ENCODE data around the gene SERP2.
"Not testable (repeated sequence)": the region's sequence is repeated elsewhere in the genome, so short reads cannot be mapped to it uniquely, and the experiment has no call there.

Gene SERP2

GRCh38 chr13:44373601-44374347 is at the start of gene SERP2:
Gene SERP2 (plus strand): TSS chr13:44373824. CDS start chr13:44374026, 202 bp downstream.
- H3K4me3 ChIP-seq (ENCODE audit: low read depth, low read length) = peak within 1 kb of the TSS; percentile 41

GRCh38 chr13:44326961-44327360 is 46.7 kb upstream of the SERP2 start:
- no peak overlapping the region for H3K4me3 ChIP-seq (ENCODE audit: low read depth, low read length)

- H3K4me3 ChIP-seq (ENCODE audit: low read depth, low read length) = not testable (repeated sequence)
Measured at GRCh38 chr13:44329041-44329440, 44.6 kb upstream of the SERP2 start.

- no peak overlapping the region for H3K4me3 ChIP-seq (ENCODE audit: low read depth, low read length)
Measured at GRCh38 chr13:44329909-44330545, 43.6 kb upstream of the SERP2 start.

- no peak overlapping the region for H3K4me3 ChIP-seq (ENCODE audit: low read depth, low read length)
Measured at GRCh38 chr13:44331446-44331845, 42.2 kb upstream of the SERP2 start.

- H3K4me3 ChIP-seq (ENCODE audit: low read depth, low read length) = no peak overlapping the region
Measured at GRCh38 chr13:44331912-44332851, 41.4 kb upstream of the SERP2 start.

- H3K4me3 ChIP-seq (ENCODE audit: low read depth, low read length) = no peak overlapping the region
Measured at GRCh38 chr13:44333950-44334655, 39.5 kb upstream of the SERP2 start.

- H3K4me3 ChIP-seq (ENCODE audit: low read depth, low read length) = no peak overlapping the region
Measured at GRCh38 chr13:44334751-44335150, 38.9 kb upstream of the SERP2 start.

- no peak overlapping the region for H3K4me3 ChIP-seq (ENCODE audit: low read depth, low read length)
Measured at GRCh38 chr13:44336934-44337333, 36.7 kb upstream of the SERP2 start.

GRCh38 chr13:44337581-44337980 is 36.0 kb upstream of the SERP2 start:
- no peak overlapping the region for H3K4me3 ChIP-seq (ENCODE audit: low read depth, low read length)

- H3K4me3 ChIP-seq (ENCODE audit: low read depth, low read length) = no peak overlapping the region
Measured at GRCh38 chr13:44340508-44340907, 33.1 kb upstream of the SERP2 start.

GRCh38 chr13:44342741-44343140 is 30.9 kb upstream of the SERP2 start:
- H3K4me3 ChIP-seq (ENCODE audit: low read depth, low read length) = no peak overlapping the region

- H3K4me3 ChIP-seq (ENCODE audit: low read depth, low read length) = no peak overlapping the region
Measured at GRCh38 chr13:44346534-44346933, 27.1 kb upstream of the SERP2 start.

- no peak overlapping the region for H3K4me3 ChIP-seq (ENCODE audit: low read depth, low read length)
Measured at GRCh38 chr13:44347301-44347700, 26.3 kb upstream of the SERP2 start.

- no peak overlapping the region for H3K4me3 ChIP-seq (ENCODE audit: low read depth, low read length)
Measured at GRCh38 chr13:44347949-44348348, 25.7 kb upstream of the SERP2 start.

- H3K4me3 ChIP-seq (ENCODE audit: low read depth, low read length) = no peak overlapping the region
Measured at GRCh38 chr13:44350775-44351504, 22.7 kb upstream of the SERP2 start.

GRCh38 chr13:44351505-44351854 is 22.1 kb upstream of the SERP2 start:
- no peak overlapping the region for H3K4me3 ChIP-seq (ENCODE audit: low read depth, low read length)

GRCh38 chr13:44352202-44352601 is 21.4 kb upstream of the SERP2 start:
- H3K4me3 ChIP-seq (ENCODE audit: low read depth, low read length) = no peak overlapping the region

- H3K4me3 ChIP-seq (ENCODE audit: low read depth, low read length) = no peak overlapping the region
Measured at GRCh38 chr13:44352671-44353070, 21.0 kb upstream of the SERP2 start.

- no peak overlapping the region for H3K4me3 ChIP-seq (ENCODE audit: low read depth, low read length)
Measured at GRCh38 chr13:44354331-44354730, 19.3 kb upstream of the SERP2 start.

Data from iPS-11a (cell line).